GM19238 (cell line): Measurements from ENCODE around the gene GPSM1.
"Not testable (repeated sequence)": the region's sequence is repeated elsewhere in the genome, so short reads cannot be mapped to it uniquely, and the experiment has no call there.

Experiments used
- DNase-seq: peaks from one replicate; pipeline ENCODE4 v3.0.0; 2011; ENCODE audit warnings: low spot score; ENCODE audit not compliant: insufficient read length

The GPSM1 gene

DNA sequence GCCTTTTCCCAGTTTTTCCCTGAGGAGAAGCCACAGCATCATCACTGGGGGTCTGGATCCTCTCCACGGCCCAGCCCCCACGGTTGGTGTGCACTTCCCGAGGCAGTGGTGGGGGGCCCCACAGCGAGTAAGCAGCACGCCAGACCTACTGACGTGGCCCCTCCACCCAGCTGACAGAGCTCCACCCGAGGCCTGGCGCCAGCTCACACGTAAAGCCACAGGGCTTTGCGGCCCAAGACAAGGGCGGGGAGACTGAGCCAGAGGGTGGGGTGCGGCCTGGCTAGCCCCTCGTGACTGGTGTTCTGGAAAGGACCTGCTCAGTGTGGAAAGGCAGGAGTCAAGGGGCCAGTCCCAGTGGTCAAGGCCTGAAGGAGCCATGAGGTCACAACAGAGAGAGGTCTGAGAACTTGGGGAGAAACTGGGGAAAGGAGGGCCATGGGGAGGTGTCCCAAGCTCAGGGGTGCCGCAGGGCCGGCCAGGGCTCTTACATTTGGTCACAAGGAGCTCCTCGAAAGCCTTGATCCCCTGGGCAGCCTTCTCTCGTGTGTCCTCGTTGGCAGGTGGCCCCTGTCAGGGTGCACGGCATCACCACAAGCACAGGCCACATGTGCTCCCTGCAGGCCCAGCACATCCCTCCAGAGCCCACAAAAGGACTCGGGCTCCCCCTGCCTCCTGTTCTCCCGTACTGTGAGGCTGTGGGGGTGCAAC lies 67.1 kb downstream of the GPSM1 start:
- no peak for DNase-seq

DNA sequence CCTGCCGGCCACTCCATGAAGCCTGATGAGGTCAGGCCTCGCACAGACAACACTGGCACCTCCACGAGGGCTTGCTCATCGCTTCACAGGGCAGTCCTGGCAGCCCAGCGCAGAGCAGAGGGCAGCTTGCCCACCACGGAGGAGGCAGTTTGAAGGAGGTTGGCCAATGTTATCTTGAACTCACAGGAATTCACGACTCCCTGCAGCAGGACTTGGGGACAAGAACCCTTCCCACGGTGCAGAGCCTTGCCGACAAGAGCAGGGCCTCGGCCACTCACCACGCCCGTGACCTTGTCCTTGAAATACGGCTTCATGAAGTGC lies 67.6 kb downstream of the GPSM1 start:
- DNase-seq, result no peak

DNA sequence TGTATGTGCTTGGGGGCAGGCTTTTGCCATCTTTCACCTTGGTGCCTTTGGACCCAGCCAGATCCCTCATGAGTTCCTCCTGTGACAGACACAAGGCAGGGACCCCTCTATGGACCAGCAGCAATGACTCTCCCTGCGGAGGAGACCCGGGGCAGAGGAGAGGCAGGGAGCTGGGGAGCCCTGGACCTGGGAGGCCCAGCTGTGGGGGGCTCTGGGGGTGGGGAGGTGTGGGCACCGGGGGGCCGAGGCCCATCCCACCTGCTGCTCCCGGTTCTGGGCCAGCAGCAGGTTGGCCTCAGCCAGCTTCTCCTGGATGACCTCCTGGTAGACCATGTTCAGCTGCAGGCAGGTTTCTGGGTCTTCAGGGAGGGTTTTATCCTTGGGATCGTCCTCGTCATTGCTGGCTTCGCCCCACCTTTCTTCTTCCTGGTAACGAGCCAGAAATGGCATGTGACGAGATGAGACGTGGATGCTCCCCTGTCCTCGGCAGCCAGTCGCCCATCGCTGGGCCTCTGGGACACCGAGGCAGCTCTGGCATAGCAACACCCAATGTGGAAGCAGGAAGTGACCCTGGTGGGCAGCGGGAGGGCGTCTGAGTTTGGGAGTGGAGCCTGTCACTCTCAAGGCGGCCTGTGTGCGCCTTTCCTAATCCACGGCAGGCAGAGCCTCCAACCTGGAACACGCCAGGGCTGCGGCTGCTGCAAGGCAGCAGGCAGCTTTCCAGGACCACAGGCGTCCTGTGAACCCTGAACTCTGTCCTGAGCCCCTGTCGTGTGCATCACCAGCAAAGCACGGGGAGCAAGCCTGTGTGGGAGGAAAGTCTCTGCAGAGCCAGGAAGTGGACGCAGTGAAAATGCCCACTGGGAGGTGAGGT lies 68.2 kb downstream of the GPSM1 start:
- DNase-seq, result no peak

DNA sequence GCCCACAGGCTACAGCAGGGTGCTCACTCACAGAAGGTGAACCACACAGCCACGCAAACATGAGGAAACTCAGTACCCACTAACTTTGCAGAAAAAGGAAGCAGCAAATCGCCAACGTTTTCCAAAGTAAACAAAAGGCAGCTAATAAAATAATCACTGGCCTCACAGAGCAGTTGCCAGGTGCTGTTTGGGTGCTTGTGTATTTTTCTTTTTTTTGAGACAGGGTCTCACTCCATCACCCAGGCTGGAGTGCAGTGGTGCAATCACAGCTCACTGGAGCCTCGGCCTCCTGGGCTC lies 68.8 kb downstream of the GPSM1 start:
- DNase-seq, result no peak

DNA sequence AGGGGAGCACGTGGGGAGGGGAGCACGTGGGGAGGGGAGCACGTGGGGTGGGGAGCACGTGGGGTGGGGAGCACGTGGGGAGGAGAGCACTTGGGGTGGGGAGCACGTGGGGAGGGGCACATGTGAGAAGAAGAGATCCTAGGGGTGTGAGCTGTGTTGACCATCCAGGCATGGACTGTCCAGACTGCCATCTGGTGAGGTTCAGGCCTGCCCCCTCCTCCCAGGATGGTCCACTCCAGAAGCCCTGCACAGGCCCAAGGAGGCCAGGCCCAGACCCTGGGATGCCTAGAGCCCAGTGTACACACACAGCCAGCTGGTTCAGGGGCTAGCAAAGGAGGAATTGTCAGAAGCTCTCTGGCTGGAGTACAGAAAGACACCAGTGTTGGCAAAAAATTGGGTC lies 70.3 kb downstream of the GPSM1 start:
- DNase-seq, result no peak

DNA sequence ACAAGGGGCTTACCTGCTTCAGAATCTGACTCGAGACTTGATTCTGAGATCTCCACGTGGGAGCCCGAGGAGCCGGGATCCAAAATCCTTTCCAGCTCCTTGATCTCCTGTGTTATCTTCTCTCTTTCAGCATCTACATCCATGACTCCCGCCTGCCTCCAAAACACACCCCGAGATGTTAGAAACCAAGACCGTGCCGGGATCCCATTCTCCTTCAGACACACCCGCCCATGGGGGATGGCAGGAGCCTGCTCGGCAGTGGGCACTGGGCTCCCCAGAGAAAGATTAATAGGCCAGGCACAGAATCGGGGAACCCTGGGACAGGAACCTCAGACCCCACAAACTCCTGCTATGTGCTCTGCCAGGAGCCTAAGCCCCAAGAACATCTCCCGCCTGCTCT lies 70.9 kb downstream of the GPSM1 start:
- no peak for DNase-seq

DNA sequence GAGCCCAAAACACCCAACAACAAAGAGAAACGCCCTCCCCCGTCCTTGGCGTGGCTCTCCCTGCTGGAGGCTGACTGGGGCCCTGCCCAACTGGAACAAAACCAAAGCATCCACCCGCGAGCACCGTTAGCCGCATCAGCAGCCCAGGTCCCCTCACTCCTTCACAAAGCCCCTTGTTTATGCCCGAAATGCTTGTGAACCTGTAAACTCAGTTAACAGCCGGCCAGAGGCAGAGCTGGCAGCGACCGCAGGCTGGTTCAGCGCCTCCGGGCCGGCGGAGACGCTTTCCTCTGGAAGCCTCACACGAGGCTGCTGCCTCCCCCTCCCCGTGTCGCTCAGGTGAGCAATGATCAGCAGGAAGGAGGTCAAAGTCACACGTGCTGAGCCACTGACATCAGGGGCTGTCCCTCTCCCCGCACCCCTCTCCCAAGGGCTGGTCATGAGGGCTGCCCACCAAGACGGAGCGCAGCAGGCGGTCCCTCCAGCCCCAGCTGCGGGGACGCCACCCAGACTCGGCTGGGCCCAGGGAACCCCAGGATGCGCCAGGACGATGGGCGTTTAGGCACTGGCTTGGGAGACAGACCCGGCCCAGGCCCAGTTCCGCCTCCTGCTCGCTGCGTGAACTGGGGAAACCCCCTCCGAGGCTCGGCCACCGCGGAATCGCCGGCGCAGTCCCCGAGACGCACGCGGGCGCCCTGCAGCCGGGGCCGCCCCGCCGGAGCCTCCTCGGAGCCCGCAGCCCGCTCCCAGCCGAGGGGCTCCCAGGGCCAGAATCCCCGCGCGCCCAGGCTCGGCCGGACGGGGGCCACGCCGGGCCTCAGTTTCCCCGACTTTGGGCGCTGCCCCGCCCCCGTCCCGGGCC lies 72.1 kb downstream of the GPSM1 start:
- DNase-seq, result peak; percentile 45

DNA sequence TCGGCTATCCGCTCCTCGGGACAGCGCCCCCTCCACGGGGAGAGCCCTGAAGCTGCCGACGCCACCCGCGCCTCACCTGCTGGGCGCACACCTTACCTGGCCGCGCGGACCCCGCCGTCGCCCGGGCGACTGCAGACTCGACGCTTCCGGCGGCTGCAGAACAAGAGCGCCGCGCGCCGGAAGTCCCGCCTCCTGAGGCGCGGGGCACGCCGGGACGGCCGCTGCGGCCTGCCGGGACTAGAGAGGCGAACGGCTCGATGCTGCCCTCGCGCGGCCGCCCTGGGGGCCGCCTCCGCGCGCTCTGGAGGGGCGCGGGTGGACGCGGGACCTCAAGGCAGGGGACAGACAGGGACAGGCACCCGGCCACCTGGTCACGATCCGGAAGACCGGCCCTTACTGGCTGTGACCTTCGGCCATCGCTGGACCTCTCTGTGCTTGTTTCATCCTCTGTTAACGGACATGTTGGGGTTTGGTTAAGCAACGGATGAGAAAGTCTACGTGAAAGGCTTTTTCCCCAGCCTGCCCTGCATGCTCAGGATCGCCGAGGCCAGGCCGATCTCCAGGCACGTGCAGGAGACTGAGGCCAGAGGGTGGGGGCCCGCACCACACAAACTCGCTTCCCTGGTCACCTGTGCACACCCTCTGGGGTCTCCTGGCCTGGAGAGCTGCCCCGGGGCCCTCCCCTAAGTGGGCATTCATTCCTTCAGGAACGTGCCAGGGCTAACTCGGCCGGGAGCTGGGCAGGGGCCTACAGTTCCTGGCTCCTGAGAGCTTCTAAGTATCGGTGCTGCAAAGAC lies 72.9 kb downstream of the GPSM1 start, which contains the start of gene SNAPC4:
SNAPC4 (minus strand) TSS at position 133 of the 797 bp plus-strand sequence. CDS start 1,742 bp downstream, outside the sequence.
- peak; percentile 96 for DNase-seq

DNA sequence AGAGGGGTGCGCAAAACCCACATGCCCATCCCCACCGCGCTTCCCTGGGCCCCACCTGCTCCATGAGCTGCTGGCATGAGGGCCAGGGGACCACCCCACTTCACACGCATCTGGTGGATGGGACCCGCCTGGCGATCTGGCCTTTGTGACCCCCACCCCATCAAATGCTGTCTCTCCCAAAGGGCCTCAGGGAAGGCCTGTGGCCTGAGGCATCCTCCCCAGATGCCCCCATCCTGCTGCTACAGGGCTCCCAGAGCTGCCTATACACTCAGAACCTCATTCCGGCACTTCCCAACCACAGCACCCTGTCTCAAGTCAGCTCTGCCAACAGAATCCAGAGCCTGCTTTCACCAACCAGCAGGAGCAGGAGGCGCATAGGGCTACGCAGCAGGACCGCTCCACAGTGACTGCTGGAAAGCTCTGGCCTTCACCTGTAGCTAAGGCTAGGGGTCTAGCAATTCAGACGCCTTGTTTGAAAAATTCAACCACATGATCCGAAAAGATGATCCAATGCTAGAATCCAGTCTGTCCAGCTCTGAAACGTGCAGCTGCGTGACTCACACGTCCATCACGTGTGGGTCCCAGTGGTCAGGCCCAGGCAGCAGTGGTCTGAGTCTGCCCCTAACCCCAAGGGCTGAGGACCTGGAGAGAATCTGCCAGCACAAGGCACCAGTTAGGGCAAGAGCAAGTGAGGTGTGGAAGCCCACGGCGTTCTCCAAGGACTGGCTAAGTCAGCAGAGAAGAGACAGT lies 74.0 kb downstream of the GPSM1 start:
- DNase-seq, result no peak

DNA sequence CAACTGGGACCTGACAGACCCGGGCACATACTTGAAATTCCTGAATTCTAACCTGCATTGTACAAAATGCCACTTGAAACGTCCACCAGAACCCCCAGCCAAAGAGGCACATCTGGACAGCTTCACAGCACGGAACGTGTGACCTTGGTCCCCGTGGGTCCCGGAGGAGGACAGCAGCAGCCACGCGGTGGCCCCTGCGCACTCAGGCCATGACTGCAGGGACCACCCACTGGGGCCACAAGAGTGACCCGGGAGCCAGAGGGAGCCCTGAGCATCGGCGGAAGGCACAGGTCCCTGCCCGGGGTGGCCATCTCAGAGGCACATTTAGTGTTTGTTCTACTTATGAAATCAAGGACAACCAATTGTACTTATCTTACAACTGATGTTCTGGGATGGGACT lies 74.7 kb downstream of the GPSM1 start:
- no peak for DNase-seq

DNA sequence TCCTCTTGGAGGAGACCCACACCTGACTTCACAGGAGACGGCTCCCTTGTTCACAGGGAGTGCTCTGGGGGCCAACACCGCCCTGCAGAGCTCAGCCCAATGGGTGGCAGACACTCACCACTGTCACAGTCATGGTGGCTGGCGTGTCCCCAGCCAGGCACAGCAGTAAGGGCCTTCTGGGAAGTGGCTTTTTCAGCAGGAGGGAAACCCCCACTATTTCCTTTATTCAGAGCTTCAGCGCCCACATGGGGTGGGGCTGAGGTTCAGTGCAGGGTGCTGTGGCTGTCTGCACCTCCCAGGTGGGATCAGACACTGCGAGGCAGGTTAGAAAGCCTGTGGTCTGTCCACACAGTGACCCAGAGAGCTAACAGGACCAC lies 76.2 kb downstream of the GPSM1 start:
- DNase-seq, result peak; percentile 57

DNA sequence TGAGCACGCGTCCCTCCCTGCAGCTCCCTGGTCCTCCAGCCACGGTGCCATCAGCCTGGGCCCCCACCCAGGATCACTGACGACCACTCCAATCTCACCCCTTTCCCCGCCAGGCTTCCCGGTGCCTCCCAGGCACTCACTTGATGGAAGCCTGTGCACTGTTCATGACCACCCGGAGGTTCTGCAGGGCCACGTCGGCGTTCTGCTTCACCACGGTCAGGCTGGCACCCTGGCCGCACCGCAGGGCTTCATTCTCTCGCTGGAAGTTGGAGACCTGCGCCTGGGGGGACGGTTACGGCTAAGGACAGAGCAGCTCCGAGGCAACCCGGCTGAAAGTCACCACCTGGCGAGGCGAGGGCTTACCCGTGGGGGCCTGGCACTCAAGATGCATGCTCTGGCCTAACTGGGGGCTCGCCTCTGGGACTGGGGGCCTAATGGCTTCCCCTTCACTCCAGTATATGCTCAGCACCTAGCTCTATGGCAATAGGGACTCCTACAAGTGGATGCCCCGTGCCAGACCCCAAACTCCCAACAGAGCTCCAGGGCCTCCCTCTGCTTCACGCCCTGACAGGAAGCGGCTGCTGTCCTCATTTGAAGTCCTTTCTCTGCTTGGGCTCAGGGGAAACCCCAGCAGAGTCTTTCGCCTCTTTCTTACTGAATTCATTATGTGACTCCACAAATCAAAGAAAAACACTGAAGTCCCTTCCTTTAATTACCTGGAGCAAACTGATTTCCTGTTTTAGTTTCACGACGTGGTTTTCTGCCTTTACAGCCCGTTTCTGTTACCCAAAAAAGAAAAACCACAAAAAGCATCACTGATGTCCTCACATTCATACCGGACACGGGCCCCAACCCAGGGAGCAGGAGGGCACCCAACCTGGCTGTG lies 76.8 kb downstream of the GPSM1 start:
- DNase-seq, result peak; percentile 50

DNA sequence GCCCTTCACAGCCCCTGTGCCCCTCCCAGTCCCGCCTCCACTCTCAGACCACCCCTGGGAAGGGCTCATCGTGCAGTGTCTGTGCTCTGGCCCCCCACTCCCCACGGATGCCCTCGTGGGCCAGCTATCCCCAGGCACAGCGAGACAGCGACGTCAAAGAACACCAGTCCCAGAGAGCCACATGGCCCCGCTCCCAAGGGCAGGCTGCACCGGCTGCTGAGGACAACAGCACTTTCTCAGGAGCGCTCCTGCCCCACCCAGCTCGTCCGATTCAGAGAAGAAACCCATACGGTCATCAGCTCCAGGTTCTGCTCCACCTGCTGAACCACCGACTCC lies 77.4 kb downstream of the GPSM1 start:
- no peak for DNase-seq

DNA sequence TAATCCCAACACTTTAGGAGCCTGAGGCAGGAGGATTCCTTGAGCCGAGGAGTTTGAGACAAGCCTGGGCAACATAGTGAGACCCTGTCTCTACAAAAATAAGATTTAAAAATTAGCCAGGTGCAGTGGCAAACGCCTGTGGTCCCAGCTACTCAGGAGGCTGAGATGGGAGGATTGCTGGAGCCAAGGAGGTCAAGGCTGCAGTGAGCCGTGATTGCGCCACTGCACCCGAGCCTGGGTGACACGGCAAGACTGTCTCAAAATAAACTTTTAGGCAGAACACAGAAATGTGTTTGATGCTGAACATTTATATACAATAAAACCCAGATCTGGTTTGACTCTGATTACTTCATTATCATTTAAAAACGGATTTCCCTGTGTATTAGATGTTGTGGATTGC lies 78.1 kb downstream of the GPSM1 start:
- no peak for DNase-seq

DNA sequence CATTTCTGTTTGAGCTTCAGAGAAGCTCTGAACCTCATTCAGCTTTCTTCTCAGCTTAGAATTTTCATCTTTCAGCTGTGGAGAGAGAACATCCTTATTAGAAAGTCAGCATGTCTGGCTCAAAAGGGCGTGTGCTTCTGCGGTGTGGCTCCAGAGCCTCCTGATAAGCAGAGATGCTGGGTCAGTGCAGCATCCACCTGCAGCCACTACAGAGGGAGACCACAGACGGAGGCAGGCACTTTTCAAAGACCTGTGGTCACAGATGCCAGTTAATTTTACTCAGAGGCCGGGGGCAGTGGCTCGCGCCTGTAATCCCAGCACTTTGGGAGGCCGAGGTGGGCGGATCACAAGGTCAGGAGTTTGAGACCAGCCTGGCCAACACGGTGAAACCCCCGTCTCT lies 78.6 kb downstream of the GPSM1 start:
- DNase-seq, result peak; percentile 59

DNA sequence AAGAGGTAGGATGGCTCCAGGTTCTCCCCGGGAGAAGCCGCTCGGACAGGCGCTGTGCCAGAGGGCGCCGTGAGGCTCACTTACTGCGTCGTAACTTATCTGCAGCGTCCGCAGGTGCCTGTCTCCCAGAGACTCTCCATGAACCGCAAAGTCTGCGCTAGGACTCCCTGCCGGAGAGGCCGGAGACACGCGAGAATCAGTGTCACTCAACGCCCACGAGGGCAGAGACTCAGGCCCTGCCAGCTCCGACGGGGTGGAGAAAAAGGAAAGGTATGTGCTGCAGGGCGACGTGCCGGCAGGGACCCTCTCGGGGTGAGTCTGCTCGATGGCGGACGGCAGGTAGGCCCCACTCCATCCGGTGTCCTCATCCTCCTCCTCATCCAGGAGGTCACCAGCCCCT lies 79.7 kb downstream of the GPSM1 start:
- not testable (repeated sequence) for DNase-seq

DNA sequence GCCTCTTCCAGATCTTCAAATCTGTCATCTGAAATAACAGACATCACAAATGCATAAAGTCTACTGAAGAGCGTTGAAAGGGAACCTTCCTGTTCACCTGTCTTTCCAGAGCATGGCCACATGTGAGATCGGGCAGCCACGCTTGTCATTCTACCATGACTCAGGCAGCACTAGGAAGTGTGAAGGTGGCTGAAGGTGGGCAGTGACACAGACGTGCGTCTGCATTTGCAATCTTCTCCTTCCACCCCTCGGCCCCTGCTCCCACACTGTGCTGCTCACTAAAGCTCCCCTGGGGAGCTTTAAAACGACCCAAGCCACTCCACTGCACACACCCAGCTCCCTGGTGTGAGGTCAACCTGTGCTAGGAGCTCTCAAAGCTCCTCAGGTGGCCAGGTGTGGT lies 80.6 kb downstream of the GPSM1 start:
- no peak for DNase-seq
